Measurements from ENCODE around the gene CHCHD6. TPM values are rescaled to one million over a fixed set of nuclear protein-coding genes. Genes with fewer than 3 reads are reported as not detected.

CHCHD6 gene
- total RNA-seq, 3 donors from 2014 or later (not counting 1 experiment from before 2014, with no cell fraction given): 5.3 to 9.9 (median 8.3) TPM

- no peaks in the 10 kb centered on the region for H3K4me1 ChIP-seq (ENCODE audit: control insufficient read depth, insufficient read depth, low read length)
- Mint-ChIP-seq H3K27me3 (ENCODE audit: low read depth in 2 of 2) (no peaks in the 10 kb centered on the region), H3K9me3 (no peaks in the 10 kb centered on the region), H3K4me3 (no peak overlapping the region), H3K4me1 (no peaks in the 10 kb centered on the region), H3K27ac (no peak overlapping the region), H3K36me3 (no peaks in the 10 kb centered on the region)
- H3K4me3 ChIP-seq (ENCODE audit: low read length): no peak overlapping the region
- ATAC-seq: no peak
- H3K36me3 ChIP-seq (ENCODE audit: control insufficient read depth, insufficient read depth, low read length): no peaks in the 10 kb centered on the region
- no peak for TF ChIP-seq CTCF (IDR thresholded peaks at IDR 0.05)
- no peaks in the 10 kb centered on the region for H3K9me3 ChIP-seq (ENCODE audit: control insufficient read depth, insufficient read depth, low read length)
- no peaks in the 10 kb centered on the region for H3K27me3 ChIP-seq (ENCODE audit: control insufficient read depth, insufficient read depth, low read length)
- intact Hi-C loops (cut with micrococcal nuclease): no loop called here
- 93% methylated on average over 17 of the region's 17 CpGs for WGBS (ENCODE audit: insufficient coverage)
- no peak for DNase-seq
- H3K27ac ChIP-seq (ENCODE audit: low read length): no peak overlapping the region
Measured at GRCh38 chr3:127005864-127006500, 301.9 kb downstream of the CHCHD6 start.

GRCh38 chr3:127006781-127007436 is 302.9 kb downstream of the CHCHD6 start:
- no peak for ATAC-seq
- intact Hi-C loops (cut with micrococcal nuclease): no loop called here
- Mint-ChIP-seq H3K4me1 (no peaks in the 10 kb centered on the region), H3K4me3 (no peak overlapping the region), H3K27me3 (ENCODE audit: low read depth in 2 of 2) (no peaks in the 10 kb centered on the region), H3K36me3 (no peaks in the 10 kb centered on the region), H3K27ac (no peak overlapping the region), H3K9me3 (no peaks in the 10 kb centered on the region)
- H3K4me1 ChIP-seq (ENCODE audit: control insufficient read depth, insufficient read depth, low read length): no peaks in the 10 kb centered on the region
- no peaks in the 10 kb centered on the region for H3K9me3 ChIP-seq (ENCODE audit: control insufficient read depth, insufficient read depth, low read length)
- no peak overlapping the region for H3K4me3 ChIP-seq (ENCODE audit: low read length)
- no peak for TF ChIP-seq CTCF (IDR thresholded peaks at IDR 0.05)
- 79% methylated on average over 8 of the region's 8 CpGs for WGBS (ENCODE audit: insufficient coverage)
- no peaks in the 10 kb centered on the region for H3K36me3 ChIP-seq (ENCODE audit: control insufficient read depth, insufficient read depth, low read length)
- no peak overlapping the region for H3K27ac ChIP-seq (ENCODE audit: low read length)
- no peaks in the 10 kb centered on the region for H3K27me3 ChIP-seq (ENCODE audit: control insufficient read depth, insufficient read depth, low read length)
- DNase-seq: no peak

- Mint-ChIP-seq H3K36me3 (no peaks in the 10 kb centered on the region), H3K4me3 (no peak overlapping the region), H3K4me1 (no peaks in the 10 kb centered on the region), H3K27ac (no peak overlapping the region), H3K9me3 (no peaks in the 10 kb centered on the region), H3K27me3 (ENCODE audit: low read depth in 2 of 2) (no peaks in the 10 kb centered on the region)
- no peak overlapping the region for H3K4me3 ChIP-seq (ENCODE audit: low read length)
- no peak overlapping the region for H3K27ac ChIP-seq (ENCODE audit: low read length)
- H3K4me1 ChIP-seq (ENCODE audit: control insufficient read depth, insufficient read depth, low read length): no peaks in the 10 kb centered on the region
- WGBS (ENCODE audit: insufficient coverage): 93% methylated on average over 10 of the region's 10 CpGs
- no peak for ATAC-seq
- no peaks in the 10 kb centered on the region for H3K36me3 ChIP-seq (ENCODE audit: control insufficient read depth, insufficient read depth, low read length)
- intact Hi-C loops (cut with micrococcal nuclease): no loop called here
- no peaks in the 10 kb centered on the region for H3K9me3 ChIP-seq (ENCODE audit: control insufficient read depth, insufficient read depth, low read length)
- DNase-seq: no peak
- no peaks in the 10 kb centered on the region for H3K27me3 ChIP-seq (ENCODE audit: control insufficient read depth, insufficient read depth, low read length)
- TF ChIP-seq CTCF (IDR thresholded peaks at IDR 0.05): no peak
Measured at GRCh38 chr3:127008236-127008635, 304.2 kb downstream of the CHCHD6 start.
